Measurements from ENCODE around the gene DTD1. TPM values are rescaled to one million over a fixed set of nuclear protein-coding genes. Genes with fewer than 3 reads are reported as not detected.

The DTD1 gene
- total RNA-seq, 1 experiment from 2014 or later, result 109 TPM

DNA sequence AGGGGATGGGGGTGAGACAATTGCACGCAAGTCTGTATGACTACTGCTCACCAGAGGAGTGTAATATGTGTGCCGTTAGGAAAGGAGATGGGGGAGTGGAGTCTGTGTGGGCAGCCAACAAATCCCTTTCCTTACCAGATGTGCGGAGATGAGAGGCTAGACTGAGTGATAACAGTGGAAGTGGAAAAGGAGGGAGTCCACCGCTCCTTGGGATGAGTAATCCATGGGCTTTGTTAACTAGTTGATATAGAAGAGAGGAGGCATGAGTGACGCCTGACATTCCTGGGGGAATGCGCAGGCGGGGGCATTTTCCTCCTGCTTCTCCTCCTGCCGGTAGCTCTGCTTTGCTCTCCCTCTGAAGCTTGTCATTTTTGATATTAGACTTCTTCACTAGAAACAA, 34.1 kb upstream of the DTD1 start:
- POLR2A ChIA-PET, result no interaction called here

DNA sequence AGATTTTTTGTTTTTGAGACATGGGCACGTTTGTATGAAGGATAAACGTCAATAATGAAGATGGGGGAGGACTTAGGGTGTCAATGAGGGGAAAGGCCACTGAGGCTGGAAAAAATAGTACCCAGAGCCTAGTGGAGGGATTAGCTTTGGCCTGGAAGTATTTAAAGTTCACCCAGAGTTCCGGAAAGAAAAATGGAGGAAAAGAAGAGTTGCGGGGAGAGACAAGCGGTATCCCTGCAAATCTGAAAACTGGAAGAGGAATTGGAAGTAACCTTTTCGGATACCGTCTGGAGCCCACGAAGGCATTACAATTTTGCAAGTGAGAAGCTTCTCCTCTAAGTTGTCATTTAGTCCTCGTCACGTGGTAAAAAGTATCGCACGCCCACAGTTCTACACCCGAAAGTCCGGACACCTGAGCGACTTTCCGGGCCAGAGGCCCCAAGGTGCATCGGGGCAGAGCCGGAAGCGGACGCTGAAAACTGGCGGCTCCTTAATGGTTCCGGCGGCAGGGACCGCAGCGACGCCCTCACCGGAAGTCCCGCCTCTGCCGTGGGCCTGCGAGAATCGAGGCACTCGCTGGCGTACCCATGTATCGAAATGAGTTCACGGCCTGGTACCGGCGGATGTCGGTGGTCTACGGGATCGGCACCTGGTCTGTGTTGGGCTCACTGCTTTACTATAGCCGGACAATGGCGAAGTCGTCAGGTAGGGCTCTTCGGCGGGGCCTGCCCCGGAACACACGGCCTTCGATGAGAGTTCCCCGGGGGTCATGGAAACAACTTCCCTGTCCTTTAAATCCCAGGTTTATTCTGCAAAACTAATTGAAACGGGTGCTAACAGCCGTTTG, 20.7 kb upstream of the DTD1 start, which contains the start of gene SMIM26:
Gene SMIM26 (plus strand): TSS at position 541 of the 847 bp plus-strand sequence. CDS start 47 bp downstream, at position 588.
- CTCF ChIA-PET, result interaction anchor here (0.5 to 1.2 kb wide), 2 partner anchors 18 to 964 kb away, joined by 3 to 5 read pairs; no protein-coding TSS in a partner anchor

More for the DNA sequence above, 34.1 kb upstream of the DTD1 start:
- BruUV-seq (replicated peaks), result no TSS peak
- no peak overlapping the region for H3K27ac Mint-ChIP-seq (ENCODE audit: unreplicated experiment)
- peaks cover 65% of the 10 kb centered on the region for H3K36me3 Mint-ChIP-seq (ENCODE audit: insufficient read depth, unreplicated experiment)
- Histone ChIP-seq H3K4me1 (no peaks in the 10 kb centered on the region), H3K27me3 (replicated peaks; ENCODE audit: control insufficient read depth, insufficient read depth, low read length) (no peaks in the 10 kb centered on the region), H3K4me3 (ENCODE audit: low read depth, low read length) (no peak overlapping the region), H3K36me3 (ENCODE audit: control insufficient read depth, insufficient read depth, low read length) (peaks cover 4% of the 10 kb centered on the region), H3K9me3 (no peaks in the 10 kb centered on the region; the same call in 1 of the 2 replicates)
- no peaks in the 10 kb centered on the region for H3K27me3 Mint-ChIP-seq (ENCODE audit: insufficient read depth, unreplicated experiment)
- CTCF ChIA-PET, result no interaction called here
- TF ChIP-seq, protein P1, sequence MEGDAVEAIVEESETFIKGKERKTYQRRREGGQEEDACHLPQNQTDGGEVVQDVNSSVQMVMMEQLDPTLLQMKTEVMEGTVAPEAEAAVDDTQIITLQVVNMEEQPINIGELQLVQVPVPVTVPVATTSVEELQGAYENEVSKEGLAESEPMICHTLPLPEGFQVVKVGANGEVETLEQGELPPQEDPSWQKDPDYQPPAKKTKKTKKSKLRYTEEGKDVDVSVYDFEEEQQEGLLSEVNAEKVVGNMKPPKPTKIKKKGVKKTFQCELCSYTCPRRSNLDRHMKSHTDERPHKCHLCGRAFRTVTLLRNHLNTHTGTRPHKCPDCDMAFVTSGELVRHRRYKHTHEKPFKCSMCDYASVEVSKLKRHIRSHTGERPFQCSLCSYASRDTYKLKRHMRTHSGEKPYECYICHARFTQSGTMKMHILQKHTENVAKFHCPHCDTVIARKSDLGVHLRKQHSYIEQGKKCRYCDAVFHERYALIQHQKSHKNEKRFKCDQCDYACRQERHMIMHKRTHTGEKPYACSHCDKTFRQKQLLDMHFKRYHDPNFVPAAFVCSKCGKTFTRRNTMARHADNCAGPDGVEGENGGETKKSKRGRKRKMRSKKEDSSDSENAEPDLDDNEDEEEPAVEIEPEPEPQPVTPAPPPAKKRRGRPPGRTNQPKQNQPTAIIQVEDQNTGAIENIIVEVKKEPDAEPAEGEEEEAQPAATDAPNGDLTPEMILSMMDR (IDR thresholded peaks at IDR 0.05; ENCODE audit: insufficient read depth in 1 of 2, low read depth in 1 of 2, low read length in 1 of 2, severe bottlenecking in 1 of 2, unreplicated experiment in 1 of 2), result no peak
- intact Hi-C loops (cut with micrococcal nuclease; ENCODE audit: unreplicated experiment), result no loop called here
- H3K4me3 Mint-ChIP-seq (ENCODE audit: unreplicated experiment), result no peak overlapping the region
- no peaks in the 10 kb centered on the region for H3K9me3 Mint-ChIP-seq (ENCODE audit: unreplicated experiment)
- H3K4me1 Mint-ChIP-seq (ENCODE audit: low read depth, unreplicated experiment), result no peaks in the 10 kb centered on the region
- DNase-seq, result no peak

DNA sequence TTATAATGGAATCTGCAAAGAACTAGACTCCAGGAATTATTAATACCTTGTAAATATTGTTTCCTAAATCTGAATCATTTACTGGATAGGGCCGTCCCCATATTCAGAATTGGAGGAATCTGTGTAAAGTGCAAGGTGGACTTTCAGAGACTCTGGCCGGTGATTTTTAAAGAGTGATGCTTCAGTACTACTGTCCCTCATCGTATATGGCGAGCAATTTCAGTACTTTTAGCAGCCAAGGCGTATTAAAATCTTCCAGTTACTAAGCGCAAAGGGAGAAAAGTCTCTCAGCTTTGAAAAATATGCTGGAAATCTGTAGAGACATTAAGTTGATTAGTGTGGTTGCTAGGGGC, 20.1 kb upstream of the DTD1 start:
- POLR2A ChIA-PET, result interaction anchor here (1.5 kb wide), 1 partner anchor 60 kb away, joined by 12 read pairs; the partner anchor contains the start of gene SEC23B
- TSS peak; percentile 91 for BruUV-seq (replicated peaks)
- H3K4me1 ChIP-seq, result no peaks in the 10 kb centered on the region
- no peak for DNase-seq
- intact Hi-C loops (cut with micrococcal nuclease; ENCODE audit: unreplicated experiment), result loop anchor here (1.0 to 10.0 kb wide), 3 partner anchors 20 to 153 kb away; partner anchors contain the start of gene SEC23B
- H3K36me3 ChIP-seq (ENCODE audit: control insufficient read depth, insufficient read depth, low read length), result no peaks in the 10 kb centered on the region; the same call in none of the 2 replicates
- CTCF ChIA-PET, result no interaction called here
- H3K4me3 Mint-ChIP-seq (ENCODE audit: unreplicated experiment), result peak overlapping the region; percentile 84
- peaks cover 37% of the 10 kb centered on the region for H3K36me3 Mint-ChIP-seq (ENCODE audit: insufficient read depth, unreplicated experiment)
- peaks cover 11% of the 10 kb centered on the region for H3K9me3 Mint-ChIP-seq (ENCODE audit: unreplicated experiment)
- no peaks in the 10 kb centered on the region for H3K9me3 ChIP-seq
- peak overlapping the region; percentile 74 for H3K27ac Mint-ChIP-seq (ENCODE audit: unreplicated experiment)
- peak overlapping the region; percentile 59 for H3K4me3 ChIP-seq (ENCODE audit: low read depth, low read length)
- no peaks in the 10 kb centered on the region for H3K27me3 ChIP-seq (replicated peaks; ENCODE audit: control insufficient read depth, insufficient read depth, low read length)
- H3K4me1 Mint-ChIP-seq (ENCODE audit: low read depth, unreplicated experiment), result no peaks in the 10 kb centered on the region
- TF ChIP-seq, protein P1 (IDR thresholded peaks at IDR 0.05; ENCODE audit: insufficient read depth in 1 of 2, low read depth in 1 of 2, low read length in 1 of 2, severe bottlenecking in 1 of 2, unreplicated experiment in 1 of 2), result no peak
- H3K27me3 Mint-ChIP-seq (ENCODE audit: insufficient read depth, unreplicated experiment), result no peaks in the 10 kb centered on the region

More for the DNA sequence above, 20.7 kb upstream of the DTD1 start, which contains the start of gene SMIM26:
- Mint-ChIP-seq H3K27me3 (ENCODE audit: insufficient read depth, unreplicated experiment) (no peaks in the 10 kb centered on the region), H3K36me3 (ENCODE audit: insufficient read depth, unreplicated experiment) (peaks cover 43% of the 10 kb centered on the region), H3K4me3 (ENCODE audit: unreplicated experiment) (peak within 1 kb of the TSS; percentile 84), H3K27ac (ENCODE audit: unreplicated experiment) (peak within 1 kb of the TSS; percentile 74), H3K4me1 (ENCODE audit: low read depth, unreplicated experiment) (no peaks in the 10 kb centered on the region), H3K9me3 (ENCODE audit: unreplicated experiment) (peaks cover 10% of the 10 kb centered on the region)
- POLR2A ChIA-PET, result interaction anchor here (0.7 to 1.5 kb wide), 3 partner anchors 12 to 60 kb away, joined by 3 to 12 read pairs (median 9); partner anchors contain the start of gene SEC23B
- intact Hi-C loops (cut with micrococcal nuclease; ENCODE audit: unreplicated experiment), result loop anchor here (1.0 to 10.0 kb wide), 3 partner anchors 20 to 152 kb away; partner anchors contain the start of gene SEC23B
- Histone ChIP-seq H3K9me3 (no peaks in the 10 kb centered on the region), H3K4me3 (ENCODE audit: low read depth, low read length) (peak within 1 kb of the TSS; percentile 59), H3K36me3 (ENCODE audit: control insufficient read depth, insufficient read depth, low read length) (no peaks in the 10 kb centered on the region; the same call in none of the 2 replicates), H3K27me3 (replicated peaks; ENCODE audit: control insufficient read depth, insufficient read depth, low read length) (no peaks in the 10 kb centered on the region), H3K4me1 (no peaks in the 10 kb centered on the region)
- BruUV-seq (replicated peaks), result TSS peak; percentile 94
- TF ChIP-seq, protein P1 (IDR thresholded peaks at IDR 0.05; ENCODE audit: insufficient read depth in 1 of 2, low read depth in 1 of 2, low read length in 1 of 2, severe bottlenecking in 1 of 2, unreplicated experiment in 1 of 2), result no peak
- peak; percentile 95 for DNase-seq

All from Caco-2 (cell line).